Measurements from ENCODE around the gene KCP. TPM values are rescaled to one million over a fixed set of nuclear protein-coding genes. Genes with fewer than 3 reads are reported as not detected.

The KCP gene
- polyA plus RNA-seq, 1 donor = 1.9 TPM

DNA sequence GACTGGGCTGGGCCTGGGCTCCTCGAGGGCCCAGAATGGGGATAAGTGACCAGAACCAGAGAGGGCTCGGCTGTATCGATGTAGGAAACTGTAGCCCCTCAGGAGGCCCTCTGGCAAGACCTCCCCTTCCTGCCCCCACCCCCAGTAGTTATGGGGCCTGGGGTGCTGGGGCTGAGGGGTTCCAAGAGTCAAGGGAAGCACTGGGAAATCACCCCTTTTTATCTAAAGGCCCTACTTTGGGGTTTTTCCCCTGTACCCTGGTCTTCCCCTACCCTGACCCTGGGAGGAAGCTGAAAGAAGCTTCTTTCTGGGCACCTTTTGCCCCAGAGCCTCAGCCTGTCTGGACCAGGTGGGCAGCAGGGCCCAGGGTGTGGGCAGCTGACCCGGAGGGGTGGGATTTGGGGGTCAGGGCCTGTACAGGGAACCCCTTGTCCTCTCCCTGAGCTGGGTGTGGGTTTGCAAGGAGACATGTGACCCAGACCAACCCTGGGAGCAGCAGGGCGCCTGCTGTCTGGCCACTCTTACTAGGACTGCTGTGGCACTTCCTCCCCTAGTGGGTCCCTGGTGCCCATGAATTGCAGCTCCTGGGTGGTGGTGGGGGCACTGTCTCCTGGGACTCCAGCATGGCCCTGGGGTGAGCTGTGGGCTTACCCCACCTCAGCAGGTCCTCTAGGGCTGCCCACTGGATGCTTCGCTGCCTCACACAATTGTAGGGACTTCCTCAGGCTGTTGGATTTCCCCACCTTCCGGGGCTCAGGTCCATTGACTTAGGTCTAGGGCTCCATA lies 28.8 kb upstream of the KCP start:
- DNase-seq (ENCODE audit: low read depth) = no peak

DNA sequence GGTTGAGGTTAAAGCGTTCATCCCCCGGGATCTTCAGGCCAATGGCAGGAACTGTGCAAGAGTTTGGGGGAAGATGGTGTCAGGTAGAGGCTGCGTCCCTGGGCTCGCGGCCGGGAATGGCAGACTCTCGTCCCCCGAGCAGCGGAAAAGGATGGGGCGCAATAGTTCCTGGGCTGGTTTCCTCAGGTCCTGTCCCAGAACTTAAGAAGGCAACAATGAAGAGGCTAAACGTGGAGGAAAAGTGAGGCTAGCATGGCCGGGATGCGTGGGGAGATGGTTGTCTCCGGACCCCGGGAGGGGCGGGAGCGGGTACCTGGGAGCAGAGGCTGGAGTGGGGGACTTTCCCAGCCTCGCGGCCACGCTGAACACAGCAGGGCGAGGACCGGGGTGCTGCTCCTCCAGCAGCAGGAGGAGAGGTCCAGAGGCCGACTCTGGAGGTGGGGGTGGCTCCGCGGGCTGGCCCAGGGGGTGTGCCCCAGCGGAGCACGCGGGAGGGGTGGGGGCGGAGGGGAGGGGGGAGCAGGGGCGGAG lies 28.1 kb upstream of the KCP start:
- DNase-seq (ENCODE audit: low read depth) = no peak

DNA sequence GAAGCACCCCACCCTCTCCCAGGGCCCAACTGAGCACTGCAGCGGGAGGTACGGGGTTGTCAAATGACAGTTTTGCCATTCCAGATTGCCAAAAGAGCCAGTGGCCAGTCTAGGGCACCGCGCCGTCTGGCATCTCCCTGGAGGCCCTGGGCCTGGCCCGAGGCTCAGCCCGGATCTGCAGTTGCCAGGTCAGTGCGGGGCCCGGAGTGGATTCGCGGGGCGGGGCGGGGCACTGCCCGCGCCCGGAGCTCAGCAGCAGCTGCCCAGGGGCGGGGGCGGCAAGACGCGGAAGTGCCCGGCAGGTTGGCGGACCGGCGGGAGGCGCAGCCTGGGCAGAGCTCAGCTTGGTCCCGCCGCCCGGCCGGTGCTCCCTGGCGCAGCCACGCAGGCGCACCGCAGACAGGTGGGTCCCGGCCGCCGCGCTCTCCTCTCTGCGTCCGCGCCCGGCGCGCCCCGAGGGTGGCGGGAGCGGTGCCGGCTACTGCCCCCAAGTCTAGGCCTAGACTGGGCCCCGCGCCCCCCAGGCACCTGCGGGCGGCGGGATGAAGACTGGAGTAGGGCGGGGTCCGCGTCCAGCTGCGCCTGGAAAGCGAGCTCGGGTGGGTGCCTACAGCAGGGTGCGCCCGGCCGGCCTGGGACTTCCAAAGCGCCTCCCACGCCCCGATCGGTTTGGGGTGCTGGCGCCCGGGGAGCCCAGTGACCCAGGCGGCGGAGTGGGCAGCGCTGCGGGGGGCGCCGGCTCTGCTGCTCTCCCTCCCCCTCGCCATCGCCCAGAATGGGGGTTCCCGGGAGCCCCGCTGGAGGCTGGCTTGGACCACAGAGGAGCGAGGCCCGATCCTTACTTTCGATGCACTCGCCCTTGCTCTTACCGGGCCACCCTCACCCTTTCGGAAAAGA lies 27.4 kb upstream of the KCP start, which contains the start of gene IRF5:
IRF5 (plus strand) TSS at position 281 of the 897 bp plus-strand sequence. CDS start 4,155 bp downstream, outside the sequence.
- no peak for DNase-seq (ENCODE audit: low read depth)

DNA sequence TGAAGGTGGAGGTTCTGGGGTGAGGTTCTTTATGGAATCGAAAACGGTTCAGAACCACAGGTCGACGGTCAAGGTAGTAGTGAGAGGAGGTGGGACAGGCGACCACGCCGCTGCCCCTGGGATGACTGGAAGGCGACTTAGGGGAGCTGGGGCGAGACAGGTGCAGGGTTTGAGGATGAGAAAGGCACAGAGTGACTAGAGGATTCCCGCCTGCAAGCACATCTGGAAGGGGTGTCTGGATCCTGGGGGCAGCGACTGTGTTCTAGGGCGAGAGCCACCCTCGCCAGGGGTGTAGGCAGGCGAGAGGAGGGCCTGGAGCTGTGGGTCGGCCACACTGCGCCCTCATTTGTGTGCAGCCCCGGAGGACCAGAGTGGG lies 26.8 kb upstream of the KCP start:
- no peak for DNase-seq (ENCODE audit: low read depth)

DNA sequence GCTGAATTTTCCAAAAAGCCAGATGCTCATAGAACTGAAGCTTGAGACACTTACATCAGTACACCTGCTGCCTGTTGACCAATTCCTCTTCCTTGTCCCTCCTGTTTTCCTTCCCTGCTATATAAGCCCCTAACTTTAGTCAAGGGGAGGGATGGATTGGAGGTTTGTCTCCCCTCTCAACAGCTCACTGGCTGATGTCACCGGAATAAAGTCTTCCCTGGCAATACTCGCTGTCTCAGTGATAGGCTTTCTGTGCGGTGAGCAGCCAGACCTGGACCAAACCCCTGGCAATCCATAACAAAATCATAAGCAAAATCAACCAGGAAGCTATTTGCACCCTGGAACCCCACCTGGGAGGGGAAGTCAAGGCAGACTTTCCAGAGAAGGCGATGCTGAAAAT lies 26.3 kb upstream of the KCP start:
- DNase-seq (ENCODE audit: low read depth) = no peak

DNA sequence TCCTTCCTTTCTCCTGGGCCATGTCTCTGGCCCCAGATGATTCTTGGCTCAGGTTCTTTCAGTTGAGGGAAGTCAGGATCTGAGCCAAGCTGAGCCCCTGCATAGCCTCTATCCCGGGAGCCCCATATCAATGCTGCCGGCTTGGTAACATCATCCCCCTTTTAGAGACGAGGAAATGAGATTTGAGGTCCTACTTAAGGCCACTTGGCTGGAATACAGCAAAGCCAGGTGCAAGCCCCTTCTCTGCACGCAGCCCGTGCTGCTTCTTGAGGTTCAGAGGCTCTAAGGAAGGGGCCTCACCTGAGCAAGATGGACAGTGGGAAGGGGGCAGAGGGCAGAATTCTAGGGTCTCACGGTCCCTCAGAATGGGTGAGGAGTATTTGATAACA lies 24.8 kb upstream of the KCP start:
- no peak for DNase-seq (ENCODE audit: low read depth)

DNA sequence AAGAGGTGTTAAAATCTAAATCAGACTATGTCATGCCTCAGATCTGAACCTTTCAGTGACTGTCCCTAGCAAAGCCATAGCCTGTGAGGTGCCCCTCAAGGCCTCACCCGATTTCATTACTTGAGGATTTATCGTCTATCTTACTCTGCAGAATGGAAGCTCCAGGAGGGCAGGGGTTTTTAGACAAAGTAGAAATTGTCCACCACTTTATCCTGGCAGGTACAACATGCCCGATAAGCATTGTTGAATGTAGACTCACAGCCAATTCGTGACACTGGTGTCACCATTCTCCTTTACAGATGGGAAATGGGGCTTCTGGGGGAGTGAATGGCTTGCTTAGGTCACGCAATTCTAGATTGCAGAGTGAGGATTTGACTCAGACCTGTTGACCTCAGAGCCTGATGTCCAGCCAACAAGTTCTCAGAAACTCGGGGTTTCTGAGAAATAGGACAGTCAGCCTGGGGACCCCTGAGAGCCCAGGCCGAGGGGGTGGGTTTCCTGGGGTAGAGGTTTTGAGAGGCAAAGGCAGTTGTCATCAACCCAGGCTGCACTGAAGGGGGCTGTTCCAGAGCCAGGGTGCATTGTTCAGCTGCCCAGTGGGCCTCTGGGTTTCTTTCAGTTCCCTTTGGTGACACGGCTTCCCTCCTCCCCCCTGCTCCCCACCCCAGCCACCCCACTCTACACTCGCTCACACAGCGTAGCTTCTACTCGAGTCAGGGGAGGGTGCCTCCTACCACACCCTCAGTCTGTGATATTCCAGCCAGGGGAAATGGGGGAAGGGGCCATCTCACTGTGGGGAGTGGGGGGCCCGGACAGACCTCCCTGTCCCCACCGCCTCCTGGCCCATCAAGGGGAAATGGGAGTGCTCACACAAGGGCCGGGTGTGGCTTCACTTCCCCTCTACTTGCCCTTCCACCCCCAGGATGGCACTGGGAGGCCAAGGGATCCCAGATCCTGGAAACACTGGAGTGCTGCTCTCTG lies 24.1 kb upstream of the KCP start:
- DNase-seq (ENCODE audit: low read depth) = no peak

DNA sequence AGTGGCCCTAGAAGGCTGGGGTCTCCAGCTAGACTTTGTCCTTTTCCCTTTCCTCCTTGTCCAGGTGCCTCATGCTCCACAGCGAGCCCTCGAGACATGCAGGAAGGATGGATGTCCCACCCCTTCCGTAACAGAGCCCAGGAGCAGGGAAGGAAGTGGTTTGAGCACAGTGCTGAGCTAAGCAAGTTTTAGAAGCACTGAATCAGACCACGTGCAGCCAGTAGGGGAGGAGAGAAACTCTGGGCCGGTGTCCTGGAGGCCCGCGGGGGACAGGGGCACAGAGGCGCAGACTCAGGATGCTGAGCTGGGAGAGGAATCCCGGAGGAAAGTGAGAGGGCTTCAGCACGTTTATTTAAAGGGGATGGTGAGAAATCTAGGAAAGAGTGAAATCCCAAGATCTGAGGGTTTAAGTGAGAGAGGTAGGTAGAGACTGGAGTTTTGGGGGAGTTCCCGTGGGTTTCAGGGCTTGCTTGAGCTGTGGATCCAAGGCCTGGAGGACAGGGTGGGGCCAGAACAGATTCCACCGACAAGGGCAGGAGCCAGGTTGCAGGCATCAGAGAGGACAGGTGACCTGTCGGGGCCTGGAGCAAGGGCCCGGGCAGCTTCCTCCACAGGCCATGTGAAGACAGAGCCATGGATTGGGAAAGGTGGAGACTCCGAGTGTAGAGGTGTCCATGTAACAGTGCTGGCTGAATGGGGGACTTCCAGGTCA lies 22.8 kb upstream of the KCP start:
- no peak for DNase-seq (ENCODE audit: low read depth)

DNA sequence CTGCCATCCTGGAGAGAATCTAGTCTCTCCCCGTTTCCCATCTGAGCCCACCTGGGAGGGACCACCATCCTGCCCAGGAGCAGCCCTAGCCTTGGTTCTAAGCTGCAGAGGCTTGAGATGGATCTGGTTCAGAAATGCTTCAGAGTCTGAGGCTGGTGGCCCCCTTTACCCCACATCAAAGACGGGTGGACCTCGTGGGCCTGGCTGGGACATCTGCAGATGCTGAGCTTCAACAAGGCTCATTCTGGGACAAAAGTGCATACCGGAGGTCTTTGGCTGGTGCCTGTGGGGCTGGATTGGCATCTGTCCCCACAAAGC lies 22.3 kb upstream of the KCP start:
- DNase-seq (ENCODE audit: low read depth) = no peak

DNA sequence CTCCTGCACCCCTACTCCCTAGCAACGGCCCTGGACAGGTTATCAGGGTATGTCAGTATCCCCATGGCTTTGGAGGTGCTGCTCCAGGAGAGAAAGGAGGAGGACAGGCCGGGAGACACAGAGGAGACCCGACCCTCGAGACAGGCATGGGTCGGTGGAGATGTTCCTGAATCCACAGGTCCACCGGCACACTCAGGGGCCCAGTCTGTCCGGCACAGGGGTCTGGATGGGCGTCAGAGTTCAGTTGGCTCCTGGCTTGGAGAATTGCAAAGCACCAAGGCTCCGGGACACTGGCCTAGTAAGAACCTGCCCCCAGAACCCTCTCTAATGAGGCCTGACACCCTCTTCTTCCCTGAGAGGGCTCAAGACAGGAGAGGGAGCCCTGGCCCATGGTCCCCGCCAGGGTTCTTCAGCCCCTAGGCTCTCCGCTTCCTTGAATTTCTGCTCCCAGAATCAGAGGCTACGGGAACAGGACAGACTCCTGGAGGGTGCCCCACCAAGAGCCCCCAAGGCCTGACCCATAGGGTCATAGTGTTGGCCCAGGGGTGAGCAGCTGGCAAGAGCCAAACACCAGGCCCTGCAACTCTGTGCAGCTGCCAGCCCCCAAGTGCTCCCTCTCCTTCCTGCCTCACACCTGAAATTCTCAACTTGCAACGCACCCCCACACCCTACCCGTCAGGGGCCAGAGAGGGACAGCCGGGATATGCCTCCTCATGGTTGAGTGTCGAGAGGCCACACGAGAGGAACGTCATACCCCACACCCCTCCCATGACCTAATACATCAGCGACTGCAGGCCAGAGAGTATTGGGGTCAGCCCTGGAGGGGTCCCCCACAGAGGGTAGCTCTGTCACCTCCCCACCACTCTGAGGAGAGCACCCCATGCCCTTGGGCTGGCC lies 21.7 kb upstream of the KCP start:
- DNase-seq (ENCODE audit: low read depth) = no peak

DNA sequence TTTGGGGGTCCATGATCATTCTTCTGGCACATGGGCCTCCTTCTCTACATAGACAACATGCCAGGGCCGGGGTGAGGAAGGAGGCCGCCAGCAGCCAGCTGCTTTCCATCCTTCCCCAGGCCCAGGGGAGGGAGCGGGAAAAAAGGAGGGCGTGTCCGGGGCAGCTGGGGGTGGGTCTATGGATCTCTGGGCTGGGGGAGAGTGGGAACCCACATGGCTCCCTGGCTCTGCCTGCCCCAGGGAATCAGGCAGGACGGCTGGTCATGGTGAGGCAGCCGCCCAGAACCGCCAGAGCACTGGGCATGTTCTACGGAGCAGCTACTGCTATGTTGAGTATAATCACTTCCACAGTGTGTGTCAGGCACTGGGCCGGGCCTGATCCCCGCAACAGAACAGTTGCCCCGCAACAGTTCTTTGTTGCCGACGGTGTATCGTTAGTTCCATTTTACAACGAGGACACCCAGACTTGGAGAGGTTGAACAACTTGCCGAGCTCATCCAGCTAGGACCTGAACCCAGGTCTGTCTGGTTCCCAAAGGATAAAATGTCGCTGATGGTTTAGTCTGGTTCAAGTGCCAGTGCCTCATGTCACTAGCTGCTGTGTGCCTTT lies 20.8 kb upstream of the KCP start:
- no peak for DNase-seq (ENCODE audit: low read depth)

DNA sequence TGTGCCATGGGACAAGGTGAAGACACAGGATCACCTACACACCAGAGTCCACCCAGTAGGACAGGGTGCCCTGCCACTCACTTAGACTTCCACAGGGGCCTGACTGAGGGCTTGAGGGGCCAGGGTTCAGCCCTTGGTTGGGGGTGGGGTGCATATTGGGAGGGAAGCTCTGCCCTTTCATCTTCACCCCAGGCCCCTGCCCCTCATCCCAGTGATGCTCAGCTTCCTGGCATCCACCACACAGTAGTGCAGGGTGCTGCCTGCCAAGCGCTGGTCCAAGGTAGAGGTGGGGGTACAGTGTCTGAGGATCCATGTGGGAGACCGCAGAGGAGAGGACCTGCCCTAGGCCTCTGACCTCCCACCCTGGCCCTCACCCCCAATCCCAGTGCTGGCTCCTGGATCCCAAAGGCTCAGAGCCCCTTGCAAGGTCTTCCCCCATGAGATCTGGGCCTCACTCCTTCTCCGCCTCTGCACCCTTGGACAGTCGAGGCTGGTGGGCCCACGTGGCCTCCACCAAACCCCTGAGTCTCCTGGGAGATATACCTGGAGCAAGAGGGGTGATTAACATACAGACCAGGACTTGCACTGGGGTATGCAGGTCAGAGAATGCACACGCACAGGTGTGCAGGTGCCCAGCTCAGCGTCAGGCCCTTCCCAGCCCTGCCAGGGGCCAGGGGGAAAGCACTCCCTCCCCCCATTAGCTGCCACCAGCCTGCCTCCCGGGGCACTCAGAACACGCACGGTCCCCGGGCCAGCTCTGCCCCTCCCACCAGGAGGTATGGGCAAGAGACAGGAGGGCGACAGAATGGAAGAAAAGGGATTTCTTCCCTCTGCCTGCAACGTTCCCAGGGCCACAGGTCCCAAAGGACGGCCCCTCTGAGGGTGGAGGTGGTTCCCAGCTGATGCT lies 18.6 kb upstream of the KCP start:
- no peak for DNase-seq (ENCODE audit: low read depth)

DNA sequence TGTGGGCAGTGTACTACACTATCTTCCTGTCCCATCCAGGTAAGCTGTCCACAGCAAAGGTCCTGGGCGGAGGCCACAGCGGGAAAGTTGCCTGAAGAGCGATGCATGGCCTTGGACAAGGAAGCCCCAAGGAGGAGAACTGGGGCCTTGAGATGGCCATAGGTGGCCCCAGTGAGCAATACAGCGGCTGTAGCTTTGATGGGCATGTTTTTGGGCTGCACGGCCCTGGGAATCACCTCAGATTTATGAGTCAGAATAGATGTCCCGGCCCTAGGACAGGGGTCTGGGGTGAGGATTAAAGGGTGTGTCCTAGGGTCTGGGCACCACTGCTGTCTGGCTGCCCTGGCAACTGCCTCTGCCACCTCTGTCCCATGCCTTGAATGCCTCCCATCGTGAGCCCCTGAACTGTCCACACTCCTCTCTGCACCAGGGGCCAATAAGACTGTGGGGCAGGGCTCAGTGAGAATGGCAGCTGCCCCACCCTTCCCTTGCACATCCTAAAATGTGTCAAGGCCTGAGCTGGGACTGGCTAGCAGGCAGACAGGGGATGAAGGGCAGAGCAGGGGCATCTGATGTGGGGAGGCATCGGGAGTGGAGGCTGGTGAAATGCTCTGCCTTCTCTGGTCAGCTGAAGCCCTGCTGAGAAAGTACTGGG lies 17.8 kb upstream of the KCP start:
- DNase-seq (ENCODE audit: low read depth) = no peak

DNA sequence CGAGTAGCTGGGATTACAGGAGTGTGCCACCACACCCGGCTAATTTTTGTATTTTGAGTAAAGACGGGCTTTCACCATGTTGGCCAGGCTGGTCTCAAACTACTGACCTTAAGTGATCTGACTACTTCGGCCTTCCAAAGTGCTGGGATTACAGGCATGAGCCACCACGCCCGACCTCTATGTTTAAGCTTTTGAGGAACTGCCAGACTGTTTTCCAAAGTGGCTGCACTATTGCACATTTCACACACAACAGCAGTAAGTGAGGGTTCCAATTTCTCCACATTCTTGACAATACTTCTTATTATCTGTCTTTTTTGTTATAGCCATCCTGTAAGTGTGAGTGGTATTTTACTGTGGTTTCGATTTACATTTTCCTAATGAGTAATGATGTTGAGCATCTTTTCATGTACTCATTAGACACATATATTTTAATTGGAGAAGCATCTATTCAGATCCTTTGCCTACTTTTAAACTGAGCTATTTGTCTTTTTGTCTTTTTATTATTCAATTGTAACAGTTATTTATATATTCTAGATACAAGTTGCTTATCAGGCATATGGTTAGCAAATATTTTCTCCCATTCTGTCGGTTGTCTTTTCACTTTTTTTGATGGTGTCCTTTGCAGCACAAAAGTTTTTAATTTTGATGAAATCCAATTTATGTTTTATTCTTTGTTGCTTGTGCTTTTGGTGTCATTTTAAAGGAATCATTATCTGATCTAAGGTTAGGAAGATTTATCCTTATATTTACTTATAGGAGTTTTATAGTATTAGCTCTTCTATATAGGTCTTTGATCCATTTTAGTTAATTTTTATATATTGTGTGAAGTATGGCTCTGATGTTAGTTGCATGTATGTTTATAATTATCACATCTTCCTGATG lies 14.4 kb upstream of the KCP start:
- no peak for DNase-seq (ENCODE audit: low read depth)

DNA sequence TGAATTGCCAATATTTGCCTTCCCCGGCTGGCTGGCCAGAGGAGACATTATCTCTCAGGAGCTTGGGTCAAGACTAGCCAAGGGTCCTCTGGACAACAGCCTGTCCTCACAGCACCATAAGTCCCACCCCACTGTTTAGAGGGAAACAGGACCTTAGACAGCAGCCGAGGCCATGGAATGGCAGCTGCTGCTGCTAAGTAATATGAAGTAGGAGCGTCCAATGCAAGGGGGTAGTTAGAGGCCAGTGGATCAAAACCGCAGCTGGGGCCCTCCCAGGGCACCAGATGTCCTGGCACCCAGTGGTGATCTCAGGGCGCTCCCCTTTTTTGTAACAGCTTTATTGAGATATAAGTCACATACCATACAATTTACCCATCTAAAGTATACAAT lies 12.9 kb upstream of the KCP start:
- DNase-seq (ENCODE audit: low read depth) = no peak

DNA sequence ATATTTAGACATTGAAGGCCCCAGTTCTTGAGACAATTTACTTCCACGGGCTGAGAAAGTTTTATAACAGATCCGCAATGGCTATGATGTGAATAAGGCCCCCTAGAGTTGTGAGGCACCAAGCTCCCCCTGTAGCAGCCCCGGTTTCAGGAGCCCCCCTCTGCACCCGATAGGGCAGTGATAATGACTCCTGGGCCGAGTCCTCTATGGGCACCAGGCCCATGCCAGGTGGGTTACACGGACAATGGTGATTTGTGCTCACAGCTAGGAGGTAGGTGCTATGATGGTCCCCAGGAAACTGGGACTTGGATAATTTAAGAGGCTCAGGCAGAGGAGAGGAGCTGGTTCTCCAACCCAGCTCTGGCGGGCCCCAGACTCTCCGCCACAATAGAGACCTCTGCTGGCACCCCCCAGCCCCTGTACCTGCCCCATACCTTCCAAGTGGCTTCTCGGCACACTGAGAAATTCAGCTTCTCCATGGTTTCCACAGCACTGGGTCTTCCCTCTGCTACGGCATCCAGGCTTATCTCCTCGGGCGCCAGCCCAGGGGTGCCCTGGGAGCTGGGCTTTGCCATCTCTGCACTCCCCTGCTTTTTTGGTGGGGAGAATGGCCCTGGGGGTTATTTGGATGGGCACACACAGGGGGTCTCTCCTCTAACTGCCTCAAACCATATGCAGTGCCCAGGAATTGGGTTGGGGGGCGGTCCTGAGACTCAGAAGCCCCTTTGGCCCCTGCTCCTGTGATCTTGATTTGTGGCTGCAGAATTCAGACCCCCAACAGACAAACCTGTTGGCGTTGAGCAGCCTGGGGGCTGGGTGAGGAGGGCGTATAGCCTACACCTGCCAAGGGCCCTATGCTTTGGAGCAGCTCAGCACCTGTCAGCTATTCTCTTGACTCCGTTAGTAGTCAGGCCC lies 12.2 kb upstream of the KCP start:
- no peak for DNase-seq (ENCODE audit: low read depth)
